ENCODE results near the gene EPS8L1.

Gene EPS8L1

DNA sequence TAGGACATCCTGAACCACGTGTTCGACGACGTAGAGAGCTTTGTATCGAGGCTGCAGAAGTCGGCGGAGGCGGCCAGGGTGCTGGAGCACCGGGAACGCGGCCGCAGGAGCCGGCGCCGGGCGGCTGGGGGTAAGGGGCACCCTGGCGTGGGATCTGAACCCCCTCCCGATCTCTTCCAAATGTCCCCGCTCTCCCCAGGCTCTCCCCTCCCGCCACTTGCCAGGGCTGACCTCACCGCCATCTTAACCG is 6.0 kb downstream of the EPS8L1 start:
- no peak for DNase-seq

DNA sequence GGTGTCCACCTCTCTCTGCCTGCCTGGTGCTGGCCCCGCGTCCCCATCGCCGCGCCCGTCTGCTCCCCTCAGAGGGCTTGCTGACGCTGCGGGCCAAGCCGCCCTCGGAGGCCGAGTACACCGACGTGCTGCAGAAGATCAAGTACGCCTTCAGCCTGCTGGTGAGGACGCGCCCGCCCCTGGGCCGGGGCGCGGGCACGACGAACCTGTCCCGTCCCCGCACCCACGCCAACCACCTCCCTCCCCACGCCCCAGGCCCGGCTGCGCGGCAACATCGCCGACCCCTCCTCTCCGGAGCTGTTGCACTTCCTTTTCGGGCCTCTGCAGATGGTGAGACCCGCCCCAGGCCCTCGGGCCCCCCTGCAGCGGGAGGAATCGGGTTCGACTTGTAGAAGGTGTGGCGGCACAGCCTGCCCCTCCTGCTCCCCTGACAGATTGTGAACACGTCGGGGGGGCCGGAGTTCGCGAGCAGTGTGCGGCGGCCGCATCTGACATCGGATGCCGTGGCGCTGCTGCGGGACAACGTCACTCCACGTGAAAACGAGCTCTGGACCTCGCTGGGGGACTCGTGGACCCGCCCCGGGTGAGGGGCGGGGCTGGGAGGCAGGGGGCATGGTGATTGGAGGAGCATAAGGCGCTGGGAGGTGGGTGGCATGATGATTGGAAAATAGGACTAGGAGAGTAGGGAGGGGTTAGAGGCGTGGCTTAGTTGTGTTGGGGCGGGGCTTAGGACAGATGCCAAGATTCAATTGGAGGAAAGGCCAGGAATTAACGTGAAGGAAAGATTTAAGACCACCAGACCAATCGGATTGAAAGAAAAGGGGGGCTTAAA is 6.6 kb downstream of the EPS8L1 start:
- no peak for DNase-seq

DNA sequence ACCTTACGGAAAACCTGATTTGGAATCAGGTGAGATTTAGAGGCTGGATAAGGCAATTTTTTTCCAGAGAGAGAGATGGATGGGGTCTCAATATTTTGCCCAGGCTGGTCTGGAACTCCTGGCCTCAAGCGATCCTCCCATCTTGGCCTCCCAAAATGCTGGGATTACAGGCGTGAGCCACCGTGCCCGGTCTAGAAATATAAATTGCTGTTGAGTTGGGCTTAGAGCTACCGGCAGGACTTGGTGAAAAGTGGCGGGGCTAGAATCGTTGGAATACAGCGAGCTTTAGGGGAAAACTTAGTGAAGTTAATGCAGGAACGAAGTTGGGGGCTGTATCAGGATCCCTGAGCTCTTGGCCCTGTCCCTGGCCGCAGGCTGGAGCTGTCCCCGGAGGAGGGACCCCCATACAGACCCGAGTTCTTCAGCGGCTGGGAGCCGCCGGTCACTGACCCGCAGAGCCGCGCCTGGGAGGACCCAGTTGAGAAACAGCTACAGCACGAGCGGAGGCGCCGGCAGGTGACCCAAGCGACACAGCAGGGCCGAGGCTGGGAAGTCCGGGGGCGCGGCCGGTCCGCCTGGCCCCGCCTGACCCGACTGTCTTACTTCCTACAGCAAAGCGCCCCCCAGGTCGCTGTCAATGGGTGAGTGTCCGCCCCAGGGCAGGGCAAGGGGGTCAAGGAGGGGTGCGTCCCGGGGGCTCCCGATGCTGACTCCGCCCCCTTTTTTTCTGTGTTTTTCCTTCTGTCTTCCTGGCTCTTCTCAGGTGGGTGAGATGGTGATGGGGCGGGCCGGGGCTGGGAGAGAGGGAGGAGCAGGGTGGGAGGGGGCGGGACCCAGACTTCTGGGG is 7.6 kb downstream of the EPS8L1 start:
- no peak for DNase-seq

DNA sequence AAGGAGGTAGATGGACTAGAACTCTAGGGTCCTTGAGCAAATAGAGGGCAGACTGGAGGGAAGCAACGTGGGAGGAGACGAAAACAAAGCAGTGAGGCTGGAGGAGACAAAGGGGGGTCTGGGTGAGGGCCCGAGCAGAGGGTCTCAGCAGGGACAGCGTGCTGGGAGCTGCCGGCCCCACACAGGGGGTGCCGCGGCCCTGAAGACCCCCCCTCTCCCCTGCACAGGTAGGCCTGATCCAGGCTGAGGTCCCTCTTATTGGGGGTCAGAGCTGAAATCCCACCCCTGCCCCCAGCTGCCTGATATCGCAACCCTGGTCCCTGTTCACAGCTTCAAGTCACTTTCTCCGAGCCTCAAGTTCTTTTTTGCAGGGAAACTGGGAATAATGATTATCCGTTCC is 8.7 kb downstream of the EPS8L1 start:
- DNase-seq = no peak

DNA sequence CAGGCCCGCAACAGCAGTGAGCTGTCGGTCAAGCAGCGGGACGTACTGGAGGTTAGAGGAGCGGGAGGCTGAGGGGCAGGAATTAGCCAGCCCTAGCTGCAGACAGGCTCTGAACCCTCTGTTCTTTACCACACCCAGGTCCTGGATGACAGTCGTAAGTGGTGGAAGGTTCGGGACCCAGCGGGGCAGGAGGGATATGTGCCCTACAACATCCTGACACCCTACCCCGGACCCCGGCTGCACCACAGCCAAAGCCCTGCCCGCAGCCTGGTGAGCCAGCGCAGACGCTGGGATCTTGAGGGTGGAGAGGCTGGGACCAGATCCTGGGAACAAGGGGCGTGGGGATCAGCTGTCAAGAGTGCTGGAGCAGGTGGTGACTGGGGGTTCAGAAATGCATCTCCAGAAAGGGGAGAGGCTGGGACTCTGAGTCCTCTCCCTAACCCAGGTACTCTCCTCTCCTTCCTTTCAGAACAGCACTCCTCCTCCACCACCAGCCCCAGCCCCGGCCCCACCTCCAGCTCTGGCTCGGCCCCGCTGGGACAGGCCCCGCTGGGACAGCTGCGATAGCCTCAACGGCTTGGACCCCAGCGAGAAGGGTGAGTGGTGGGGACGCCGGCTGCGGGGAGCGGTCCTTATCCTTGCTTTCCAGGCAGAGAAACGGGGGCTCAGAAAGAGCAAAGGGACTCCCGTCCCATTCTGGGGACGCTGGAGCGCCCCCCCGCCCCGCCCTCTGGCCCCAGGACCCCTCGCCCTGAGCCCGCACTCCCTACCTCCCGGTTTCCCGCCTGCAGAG is 10.4 kb downstream of the EPS8L1 start:
- no peak for DNase-seq

DNA sequence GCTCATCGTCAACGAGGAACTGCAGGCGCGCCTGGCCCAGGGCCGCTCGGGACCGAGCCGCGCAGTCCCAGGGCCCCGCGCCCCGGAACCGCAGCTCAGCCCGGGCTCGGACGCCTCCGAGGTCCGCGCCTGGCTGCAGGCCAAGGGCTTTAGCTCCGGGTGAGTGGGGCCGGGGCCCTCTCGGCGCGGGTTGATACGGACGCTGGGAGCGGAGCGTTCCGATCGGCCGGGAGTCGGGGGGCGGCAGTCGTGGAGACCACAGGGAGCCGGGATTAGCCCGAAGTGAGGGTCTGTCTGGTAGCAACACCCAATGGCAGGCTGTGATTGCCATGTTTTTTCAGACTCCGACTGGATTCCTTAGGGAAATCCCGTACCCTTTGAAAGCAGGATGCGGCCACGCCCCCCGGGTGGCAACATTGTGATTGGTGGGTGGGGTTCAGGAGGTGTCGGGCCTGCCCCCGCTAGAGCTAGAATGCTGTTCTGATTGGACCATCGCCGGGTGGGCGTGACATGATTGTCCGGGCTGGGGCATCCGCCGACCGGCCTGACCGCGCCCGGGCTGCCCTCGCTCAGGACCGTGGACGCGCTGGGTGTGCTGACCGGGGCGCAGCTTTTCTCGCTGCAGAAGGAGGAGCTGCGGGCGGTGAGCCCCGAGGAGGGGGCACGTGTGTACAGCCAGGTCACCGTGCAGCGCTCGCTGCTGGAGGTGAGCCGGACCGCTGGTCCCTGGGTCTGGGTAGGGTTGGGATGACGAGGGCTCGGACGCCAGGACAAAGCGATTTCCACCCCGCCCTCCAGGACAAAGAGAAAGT is 11.3 kb downstream of the EPS8L1 start:
- DNase-seq = no peak

DNA sequence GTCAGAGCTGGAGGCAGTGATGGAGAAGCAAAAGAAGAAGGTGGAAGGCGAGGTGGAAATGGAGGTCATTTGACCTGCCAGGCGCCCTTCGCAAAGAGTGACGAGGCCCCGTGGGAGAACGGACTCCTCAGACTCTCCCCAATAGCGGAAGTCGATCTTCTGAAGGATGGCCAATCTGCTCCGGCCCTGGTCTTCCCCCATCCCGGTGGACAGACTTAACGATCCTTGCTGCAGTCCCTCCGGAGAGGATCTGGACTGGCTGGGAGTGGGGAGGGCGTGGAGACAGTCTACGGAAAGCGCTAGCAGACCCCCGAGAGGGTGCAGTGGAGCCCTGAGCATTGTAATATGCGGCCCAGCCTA is 11.9 kb downstream of the EPS8L1 start:
- DNase-seq = no peak

DNA sequence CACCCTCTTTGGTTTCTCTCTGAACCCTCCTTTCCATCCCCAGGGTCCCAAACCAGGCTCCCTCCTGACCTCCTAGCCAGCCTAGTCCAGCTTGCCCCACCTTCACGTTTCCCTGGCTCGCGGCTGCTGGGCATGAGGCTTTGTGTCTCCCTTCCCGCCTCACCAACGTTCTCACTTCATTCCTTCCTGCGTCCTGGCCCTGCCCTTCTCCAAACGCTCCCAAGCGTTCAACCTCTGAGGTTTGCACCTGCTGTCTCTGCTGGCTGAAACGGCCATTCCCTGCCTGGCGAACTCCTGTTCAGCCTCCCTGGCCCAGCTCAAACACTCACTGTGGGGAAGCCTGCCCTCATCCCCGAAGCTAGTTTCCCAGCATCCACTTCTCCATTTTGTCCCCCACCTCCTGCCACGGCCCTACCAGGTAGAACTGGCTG is 12.4 kb downstream of the EPS8L1 start:
- DNase-seq = no peak

DNA sequence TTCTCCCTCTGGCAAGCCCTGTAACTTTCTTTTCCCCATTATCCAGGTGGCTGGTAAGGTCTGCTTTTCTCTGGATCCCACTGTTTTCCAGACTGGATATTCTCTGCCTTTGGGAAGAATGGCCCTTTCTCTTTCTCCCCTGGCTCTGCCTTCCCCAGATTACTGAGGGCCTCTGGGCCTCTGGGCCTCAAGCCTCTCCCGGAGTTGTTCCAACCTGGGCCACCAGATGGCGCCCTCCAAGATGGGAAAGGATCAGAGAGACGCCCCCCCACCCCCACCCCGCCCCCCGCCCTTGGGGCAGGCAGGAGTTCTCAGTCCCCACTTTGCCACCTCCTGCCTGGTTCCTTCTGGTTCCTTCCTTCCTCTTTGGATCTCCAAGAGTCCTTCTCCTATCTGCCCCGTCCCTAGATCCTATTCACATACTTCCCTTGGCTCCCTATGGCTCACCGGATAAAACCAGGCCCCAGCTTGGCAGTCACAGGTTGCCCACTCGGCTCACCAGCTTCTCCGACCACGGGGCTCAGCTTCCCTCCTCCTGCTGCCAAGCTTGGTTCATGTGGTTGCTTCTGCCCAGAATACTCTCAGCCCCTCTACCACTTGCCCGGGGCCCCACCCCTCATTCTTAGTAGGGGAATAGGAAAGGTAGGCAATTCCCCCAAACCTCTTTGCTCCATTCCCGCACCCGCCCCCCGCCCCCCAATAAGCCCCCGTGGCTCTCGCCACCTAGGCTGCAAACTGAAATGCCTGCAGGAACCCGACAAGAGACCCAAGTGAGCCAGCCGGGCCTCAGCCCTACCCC is 13.1 kb downstream of the EPS8L1 start:
- DNase-seq = no peak

DNA sequence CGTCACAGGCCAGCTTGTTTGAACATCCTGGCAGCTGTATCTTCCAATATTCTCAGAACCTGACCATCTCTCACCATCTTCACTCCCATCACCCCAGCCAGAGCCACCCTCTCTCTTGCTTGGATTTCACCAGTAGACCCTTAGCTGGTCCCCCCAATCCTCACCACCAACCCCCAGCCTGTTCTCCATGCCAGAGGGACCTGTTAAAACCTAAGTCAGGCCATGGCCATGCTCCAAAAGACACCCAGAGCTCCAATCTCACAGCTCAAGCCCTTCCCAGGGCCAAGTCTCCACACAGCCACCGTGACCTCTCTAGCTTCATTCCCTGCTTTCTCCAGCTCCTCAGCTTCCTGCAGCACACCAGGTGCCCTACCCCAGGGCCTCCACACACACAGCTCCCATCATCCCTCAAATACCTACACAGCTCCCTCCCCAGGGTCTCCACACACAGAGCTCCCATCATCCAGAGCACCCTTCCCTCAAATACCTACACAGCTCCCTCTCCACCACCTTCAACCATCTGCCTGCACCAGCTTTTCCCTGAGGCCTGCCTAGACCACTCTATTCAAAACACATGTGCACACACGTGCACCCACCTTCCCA is 13.8 kb downstream of the EPS8L1 start:
- DNase-seq = no peak

DNA sequence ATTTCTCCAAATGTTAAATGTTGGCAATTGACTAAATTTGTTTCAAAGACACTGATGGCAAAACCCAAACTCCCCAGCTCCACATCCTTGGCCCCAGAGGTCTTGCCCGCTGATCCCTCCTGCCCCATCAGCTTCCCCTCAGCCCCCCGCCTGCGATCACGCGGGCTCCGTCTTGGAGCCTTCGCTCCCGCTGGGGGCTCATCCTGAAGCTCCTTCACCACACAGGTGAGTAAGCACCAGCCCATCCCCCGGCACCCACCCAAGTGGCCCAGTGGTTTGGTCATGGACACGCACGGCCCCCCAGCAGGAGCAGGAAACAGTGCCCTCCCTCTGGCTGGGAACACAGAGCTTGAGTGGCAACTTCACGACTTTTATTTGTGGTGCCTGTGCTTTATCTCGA is 14.9 kb downstream of the EPS8L1 start:
- no peak for DNase-seq

DNA sequence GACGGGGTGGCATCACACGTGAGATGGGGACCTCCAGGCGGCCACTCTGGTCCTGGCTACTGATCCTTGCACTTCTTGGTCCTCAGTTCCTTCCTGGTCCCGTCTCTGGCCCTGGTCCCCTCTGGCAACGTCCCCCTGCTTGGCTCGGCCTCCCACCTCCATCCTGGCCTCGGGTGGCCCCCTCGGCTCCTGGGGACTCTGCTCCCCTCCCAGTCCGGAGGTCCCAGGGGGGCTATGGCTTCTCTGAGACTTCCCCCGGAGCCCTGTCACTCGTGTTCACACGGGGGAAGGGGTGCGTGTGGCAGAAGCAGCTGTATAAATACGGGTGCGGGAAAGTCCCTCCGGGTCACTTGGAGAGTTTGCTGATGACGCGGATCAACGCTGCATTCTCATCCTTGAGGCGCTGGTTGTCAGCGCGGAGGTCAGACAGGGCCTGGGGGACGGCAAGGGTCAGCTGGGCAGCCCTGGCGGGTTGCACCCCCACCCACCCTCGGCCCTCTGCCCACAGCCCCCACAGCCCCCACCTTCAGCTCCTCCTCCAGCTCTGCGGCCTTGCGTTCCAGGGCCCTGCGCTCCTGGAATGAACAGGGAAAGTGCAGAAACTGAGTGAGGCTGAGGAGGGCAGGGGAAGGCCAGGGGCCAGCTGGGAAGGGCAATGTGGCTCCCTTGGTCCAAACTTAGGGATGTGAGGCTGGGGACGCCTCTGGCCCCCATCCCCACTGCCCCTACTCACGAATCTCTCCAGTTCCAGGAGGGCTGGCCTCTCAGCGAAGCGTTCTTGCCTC is 15.6 kb downstream of the EPS8L1 start:
- no peak for DNase-seq

DNA sequence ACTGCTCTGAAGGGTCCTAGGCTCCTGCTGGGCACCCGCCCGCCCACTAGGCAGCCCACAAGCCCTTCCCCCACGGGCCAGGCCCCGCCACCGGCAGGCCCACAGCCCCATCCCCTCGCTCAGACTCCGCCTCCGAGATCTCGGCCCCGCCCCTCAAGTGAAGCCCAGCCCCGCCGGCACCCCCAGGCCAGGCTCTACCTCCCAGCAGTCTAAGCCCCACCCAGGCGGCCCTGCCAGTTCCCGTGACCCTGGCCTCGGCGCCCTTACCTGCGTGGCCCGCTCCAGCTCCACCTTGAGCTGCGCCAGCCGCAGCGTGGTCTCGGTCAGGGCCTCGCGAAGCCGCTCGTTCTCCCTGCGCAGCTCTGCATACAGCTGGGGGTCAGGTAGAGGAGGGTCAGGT is 16.3 kb downstream of the EPS8L1 start:
- no peak for DNase-seq

DNA sequence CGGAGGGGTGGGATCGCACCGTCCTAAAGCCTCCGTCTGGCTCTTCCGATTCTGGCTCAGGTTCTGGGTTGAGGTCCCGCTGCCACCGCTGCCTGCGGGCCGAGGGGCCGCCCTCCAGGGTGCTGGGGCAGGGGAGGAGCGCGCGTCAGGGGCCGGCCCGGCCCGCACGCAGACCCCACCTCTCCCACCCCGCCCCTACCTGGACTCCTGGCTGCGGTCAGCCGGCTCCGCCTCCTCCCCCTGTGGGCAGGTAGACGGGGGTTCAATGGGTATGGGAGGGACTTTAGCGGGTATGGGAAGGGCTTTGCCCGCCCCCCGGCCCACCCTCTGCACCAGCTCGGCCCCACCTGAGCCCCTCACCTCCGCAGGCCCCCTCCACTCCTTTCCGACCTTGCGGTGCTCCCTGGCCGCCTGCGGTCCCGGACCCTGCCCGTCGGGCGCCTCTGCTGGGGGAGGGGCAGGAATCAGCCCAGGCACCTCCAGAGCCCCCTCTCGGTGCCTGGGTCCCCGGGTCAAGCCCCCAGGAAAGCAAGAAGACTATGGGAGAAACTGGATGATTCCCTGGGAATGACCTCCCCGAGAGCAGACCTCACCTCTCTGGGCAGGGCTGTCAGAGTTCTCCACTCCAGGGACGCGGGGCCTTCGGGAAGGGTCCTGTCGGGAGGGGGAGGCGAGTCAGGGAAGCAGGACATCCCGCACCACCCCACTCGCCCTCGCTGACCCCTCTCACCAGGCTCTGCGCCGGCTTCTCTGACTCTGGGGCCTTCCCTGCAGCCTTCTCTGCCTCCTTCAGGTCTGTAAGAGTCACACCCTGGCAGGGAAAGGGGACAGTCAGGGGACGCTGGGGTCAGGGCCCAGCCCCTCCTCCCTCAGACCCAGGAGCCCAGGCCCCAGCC is 17.0 kb downstream of the EPS8L1 start:
- no peak for DNase-seq

DNA sequence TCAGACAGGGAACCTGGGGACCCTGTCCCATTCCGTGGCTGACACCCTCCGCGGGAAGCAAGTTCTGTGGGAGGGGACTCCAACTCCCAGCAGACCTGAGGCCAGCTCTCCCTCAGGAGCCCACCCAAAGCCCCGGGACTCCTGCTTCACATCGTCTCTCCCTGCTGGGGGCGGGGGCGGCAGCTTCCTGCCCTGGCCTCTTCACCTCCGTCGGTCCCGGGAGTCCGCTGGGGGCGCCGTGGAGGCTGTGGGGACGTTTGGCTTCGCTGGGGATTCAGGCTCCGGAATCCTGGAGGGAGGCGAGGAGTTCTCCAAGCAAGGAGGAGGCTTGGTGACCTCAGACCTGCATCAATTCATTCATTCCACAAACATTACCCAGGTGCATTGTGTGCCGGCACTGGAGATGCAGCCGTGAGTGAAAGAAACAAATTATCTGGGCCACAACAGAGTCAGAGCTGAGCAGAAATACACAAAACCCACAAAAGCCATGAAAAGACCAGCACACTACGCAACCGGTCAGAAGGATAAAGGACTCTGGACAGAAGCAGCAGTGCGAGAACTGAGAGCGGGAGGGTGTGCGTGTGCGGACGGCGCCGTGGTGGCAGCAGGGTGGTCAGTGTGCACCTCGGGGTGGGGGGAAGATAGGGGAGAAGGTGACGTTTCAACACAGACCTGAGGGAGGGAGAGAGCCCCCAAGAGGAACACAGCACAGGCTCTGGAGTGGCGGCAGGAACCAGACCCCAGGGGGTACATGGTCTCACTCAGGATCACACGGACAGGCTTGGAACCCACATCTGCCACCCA is 19.0 kb downstream of the EPS8L1 start:
- no peak for DNase-seq

DNA sequence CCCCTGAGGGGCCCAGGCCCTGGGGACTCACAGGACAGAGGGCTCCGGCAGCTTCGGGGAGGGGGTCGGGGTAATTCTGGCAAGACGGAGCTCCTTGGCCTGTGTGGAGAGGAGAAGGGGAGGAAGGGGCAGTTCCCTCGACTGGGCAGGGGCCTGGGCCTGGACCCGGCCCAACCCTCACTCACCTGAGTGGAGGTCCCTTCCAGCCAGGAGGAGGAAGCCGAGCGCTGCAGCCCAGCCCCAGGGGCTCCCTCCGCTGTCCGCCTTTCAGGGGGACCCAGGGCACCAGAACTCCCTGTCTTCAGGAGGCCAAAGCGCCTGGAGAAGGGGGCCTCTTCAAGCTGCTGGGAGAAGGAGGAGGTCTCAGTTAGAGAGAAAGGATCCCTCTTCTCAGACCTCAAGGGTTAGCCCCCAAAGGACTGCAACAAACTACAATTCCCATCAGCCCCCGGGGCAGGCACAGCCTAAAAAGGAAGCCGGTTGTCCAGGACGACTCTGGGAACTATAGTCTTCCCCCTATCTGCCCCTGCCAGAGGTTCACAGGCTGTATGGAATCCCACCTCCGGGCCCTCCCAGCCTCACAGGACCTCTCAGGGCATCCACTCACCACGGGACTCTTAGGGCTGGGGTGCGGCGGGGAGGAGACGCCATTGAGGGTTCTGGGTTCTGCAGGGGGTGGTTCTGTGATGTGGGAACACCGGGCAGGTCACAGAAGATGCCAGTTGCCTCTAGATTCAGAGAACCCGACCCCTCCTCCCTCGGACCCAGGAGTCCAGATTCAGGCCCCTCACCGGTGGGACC is 19.8 kb downstream of the EPS8L1 start:
- no peak for DNase-seq

DNA sequence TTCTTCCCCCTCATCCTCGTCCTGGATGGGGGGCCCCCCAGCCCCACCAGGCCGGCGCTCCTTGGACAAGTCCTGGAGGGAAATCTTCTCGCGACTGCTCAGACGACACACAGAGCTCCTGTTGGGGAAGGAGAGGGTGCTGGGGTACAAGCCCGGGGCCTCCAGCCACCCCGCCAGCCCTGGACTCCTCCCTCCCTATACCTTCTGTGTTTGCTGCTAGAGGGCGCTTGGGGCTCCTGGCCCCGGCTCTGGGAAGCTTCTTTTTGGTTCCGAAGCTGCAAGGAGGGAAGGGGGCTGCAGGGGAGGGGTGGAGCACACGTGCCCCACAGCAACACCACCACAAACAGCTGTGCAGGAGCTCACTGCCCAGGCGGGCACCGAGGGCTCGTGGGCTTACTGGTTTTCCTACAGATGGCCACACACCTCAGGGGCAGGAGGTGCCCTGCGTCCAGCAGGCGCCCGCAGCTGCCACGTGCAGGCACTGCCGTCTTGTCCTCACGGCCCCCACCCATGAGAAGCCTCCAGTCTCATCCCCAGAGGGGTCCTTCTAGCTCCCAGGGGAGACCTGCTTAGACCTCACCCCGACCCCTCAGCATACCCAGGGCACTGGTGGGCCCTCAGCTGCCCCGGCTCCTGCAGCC is 20.5 kb downstream of the EPS8L1 start:
- DNase-seq = no peak
